HepG2 (cell line): ENCODE measurements around the gene SLC51B. TPM values are rescaled to one million over a fixed set of nuclear protein-coding genes. Genes with fewer than 3 reads are reported as not detected.

Experiments used
- HDAC1 ChIP-seq: sonication (generic); formaldehyde crosslinking; IDR thresholded peaks from 2 replicates; pipeline ENCODE4 v1.5.1; 2020; ENCODE audit warnings: mild to moderate bottlenecking, missing genetic modification reagents
- HNF4G ChIP-seq, 2 experiments: sonication (generic) in 1 of 2; formaldehyde crosslinking in 1 of 2; IDR thresholded peaks; 2 replicates each; pipeline versions ENCODE4 v1.4.0 to v1.6.1; 2011 to 2020; ENCODE audit warnings: borderline replicate concordance in 2 of 2, low read depth in 2 of 2, mild to moderate bottlenecking in 2 of 2, low read length in 1 of 2, missing genetic modification reagents in 1 of 2, moderate library complexity in 1 of 2
- MXI1 ChIP-seq: IDR thresholded peaks from 3 replicates; pipeline ENCODE4 v1.6.1; 2012; ENCODE audit warnings: low read depth, low read length, inconsistent platforms, borderline replicate concordance
- TAF1 ChIP-seq: sonication (generic); formaldehyde crosslinking; IDR thresholded peaks from 2 replicates; pipeline ENCODE4 v1.4.0; 2020; ENCODE audit warnings: missing genetic modification reagents
- ZFX ChIP-seq: sonication (generic); formaldehyde crosslinking; IDR thresholded peaks from 2 replicates; pipeline ENCODE4 v1.4.0; 2020; ENCODE audit warnings: mild to moderate bottlenecking, low read depth, missing genetic modification reagents, moderate library complexity
- ZNF138 ChIP-seq: sonication (generic); formaldehyde crosslinking; IDR thresholded peaks from 2 replicates; pipeline ENCODE4 v1.5.0; 2020; ENCODE audit warnings: mild to moderate bottlenecking, low read depth, missing genetic modification reagents
- ZNF263 ChIP-seq: sonication (generic); formaldehyde crosslinking; IDR thresholded peaks from 2 replicates; pipeline ENCODE4 v1.4.0; 2020; ENCODE audit warnings: missing genetic modification reagents
- ZNF546 ChIP-seq: sonication (generic); formaldehyde crosslinking; conservative IDR thresholded peaks from 2 replicates; pipeline ENCODE4 v1.8.1; 2023; ENCODE audit warnings: mild to moderate bottlenecking, missing genetic modification reagents
- ZNF75D ChIP-seq: sonication (generic); formaldehyde crosslinking; IDR thresholded peaks from 2 replicates; pipeline ENCODE4 v1.8.1; 2023; ENCODE audit warnings: missing genetic modification reagents, mild to moderate bottlenecking, borderline replicate concordance
- ZNF766 ChIP-seq: sonication (generic); formaldehyde crosslinking; IDR thresholded peaks from 2 replicates; pipeline ENCODE4 v1.5.0; 2020; ENCODE audit warnings: missing genetic modification reagents, borderline replicate concordance
- ZSCAN12 ChIP-seq: sonication (generic); formaldehyde crosslinking; IDR thresholded peaks from 2 replicates; pipeline ENCODE4 v1.9.0; 2021; ENCODE audit warnings: mild to moderate bottlenecking, missing genetic modification reagents
- ZSCAN21 ChIP-seq: sonication (generic); formaldehyde crosslinking; IDR thresholded peaks from 2 replicates; pipeline ENCODE4 v1.8.0; 2022; ENCODE audit warnings: mild to moderate bottlenecking, missing genetic modification reagents, moderate library complexity, borderline replicate concordance
- ZSCAN29 ChIP-seq: sonication (generic); formaldehyde crosslinking; conservative IDR thresholded peaks from 2 replicates; pipeline ENCODE4 v1.4.0; 2020; ENCODE audit warnings: mild to moderate bottlenecking, missing genetic modification reagents
- polyA plus RNA-seq, 8 experiments: library from polyadenylated mRNA; depleted of rRNA in 3 of 8; stranded (reverse) in 7 of 8; unstranded in 1 of 8; fragments of >200 nt; fragmentation: Illumina TruSeq in 4 of 8; extraction: Trizol in 4 of 8; gene quantifications; 2 replicates each; pipeline versions ENCODE4 v1.2.1 to v1.2.3, GENCODE V29; 2011 to 2016; ENCODE audit warnings: low read depth in 4 of 8, missing spikeins in 1 of 8, mixed read lengths in 1 of 8; ENCODE audit not compliant: insufficient read depth in 1 of 8
- total RNA-seq, 5 experiments: library from RNA; depleted of rRNA; stranded (reverse); fragments of >200 nt; fragmentation: Illumina TruSeq; extraction: Trizol; gene quantifications; 2 replicates each; pipeline ENCODE4 v1.2.3, GENCODE V29; 2016; ENCODE audit warnings: low read depth in 1 of 5
- TF ChIP-seq, protein P1 (sequence below): sonication (generic); formaldehyde crosslinking; IDR thresholded peaks from 2 replicates; pipeline ENCODE4 v1.8.1; 2022; ENCODE audit warnings: low read depth, mild to moderate bottlenecking, missing genetic modification reagents
- TF ChIP-seq, protein P2 (sequence below): sonication (generic); formaldehyde crosslinking; IDR thresholded peaks from 2 replicates; pipeline ENCODE4 v1.4.0; 2020; ENCODE audit warnings: missing genetic modification reagents; ENCODE audit errors: not compliant biosample characterization
- TF ChIP-seq, protein P3 (sequence below), 2 experiments: sonication (generic) in 1 of 2; formaldehyde crosslinking in 1 of 2; IDR thresholded peaks; 2 replicates each; pipeline versions ENCODE4 v1.4.0 to v1.6.1; 2018 to 2020; ENCODE audit warnings: missing genetic modification reagents in 2 of 2, borderline replicate concordance in 1 of 2, low read depth in 1 of 2, mild to moderate bottlenecking in 1 of 2, missing biosample characterization in 1 of 2
- TF ChIP-seq, protein P4 (sequence below): sonication (generic); formaldehyde crosslinking; IDR thresholded peaks from 2 replicates; pipeline ENCODE4 v1.8.0; 2022; ENCODE audit warnings: missing genetic modification reagents, mild to moderate bottlenecking, moderate library complexity, borderline replicate concordance

The SLC51B gene
- total and polyA plus RNA-seq, 2 of the 13 experiments (the other 11 are each of a cell fraction or from before 2014, with no cell fraction given): 14.9 to 17.1 TPM

DNA sequence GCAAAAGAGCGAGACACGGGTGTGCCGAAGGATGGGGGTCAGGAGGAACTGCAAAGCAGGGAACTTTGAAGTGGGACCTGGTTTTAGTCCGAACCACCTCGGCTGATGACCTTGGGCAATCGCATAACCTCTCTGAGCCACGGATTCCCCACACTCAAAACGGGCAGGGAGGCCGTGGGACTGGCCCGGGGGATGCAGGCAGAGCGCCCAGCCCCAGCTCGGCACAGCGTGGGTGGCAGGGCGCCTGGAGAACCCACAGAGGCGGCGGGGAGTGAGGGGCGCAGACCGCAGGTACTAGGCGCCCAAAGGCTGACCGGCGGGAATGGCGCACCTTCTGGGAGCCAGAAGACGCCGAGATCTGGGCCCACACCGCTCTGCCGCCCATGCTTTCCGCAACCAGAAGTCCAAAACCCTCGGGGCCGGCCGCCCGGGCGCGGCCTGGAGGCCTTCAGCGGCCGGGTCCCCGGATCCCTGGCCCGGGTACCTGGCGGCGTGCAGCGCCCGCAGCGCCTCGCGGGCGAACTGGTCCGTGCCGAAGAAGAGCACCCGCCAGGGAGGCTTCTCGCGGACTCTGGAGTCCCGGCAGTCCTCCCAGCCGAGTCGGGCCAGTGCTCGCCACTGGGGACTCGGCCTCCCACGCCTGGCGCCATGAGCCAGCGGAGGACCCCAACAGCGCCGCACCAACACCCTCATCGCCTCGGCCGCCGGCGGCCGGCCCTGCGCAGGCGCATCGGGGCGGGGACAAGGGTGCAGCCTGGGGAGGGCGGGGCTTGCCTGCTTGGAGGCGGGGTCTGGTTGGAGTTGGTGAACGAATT is 16.1 kb upstream of the SLC51B start, which contains the start of gene MTFMT (continued):
- TF ChIP-seq ZNF138 (0 out of 2 replicates have a peak, but pooled peaks have one; percentile 28), ZNF546 (CRISPR knock-in tag) (0 out of 2 replicates have a peak, but pooled peaks have one; percentile 36), ZFX (CRISPR knock-in tag) (peak; percentile 95), ZNF766 (CRISPR knock-in tag) (peak; percentile 60; the same call in 1 of the 2 replicates), ZSCAN12 (CRISPR knock-in tag) (0 out of 2 replicates have a peak, but pooled peaks have one; percentile 47), ZSCAN29 (0 out of 2 replicates have a peak, but pooled peaks have one; percentile 67), ZSCAN21 (peak; percentile 69; the same call in 1 of the 2 replicates), MXI1 (peak; percentile 32; the same call in 1 of the 3 replicates), ZNF75D (CRISPR knock-in tag) (no peak), TAF1 (CRISPR knock-in tag) (peak; percentile 84), HDAC1 (peak; percentile 66), HNF4G (IDR thresholded peaks at IDR 0.05; ENCODE audit: borderline replicate concordance, low read depth, low read length) (no peak), HNF4G (CRISPR knock-in tag; IDR thresholded peaks at IDR 0.05; ENCODE audit: borderline replicate concordance, low read depth) (0 out of 2 replicates have a peak, but pooled peaks have one; percentile 57), ZNF263 (peak; percentile 97)
- TF ChIP-seq, protein P1, sequence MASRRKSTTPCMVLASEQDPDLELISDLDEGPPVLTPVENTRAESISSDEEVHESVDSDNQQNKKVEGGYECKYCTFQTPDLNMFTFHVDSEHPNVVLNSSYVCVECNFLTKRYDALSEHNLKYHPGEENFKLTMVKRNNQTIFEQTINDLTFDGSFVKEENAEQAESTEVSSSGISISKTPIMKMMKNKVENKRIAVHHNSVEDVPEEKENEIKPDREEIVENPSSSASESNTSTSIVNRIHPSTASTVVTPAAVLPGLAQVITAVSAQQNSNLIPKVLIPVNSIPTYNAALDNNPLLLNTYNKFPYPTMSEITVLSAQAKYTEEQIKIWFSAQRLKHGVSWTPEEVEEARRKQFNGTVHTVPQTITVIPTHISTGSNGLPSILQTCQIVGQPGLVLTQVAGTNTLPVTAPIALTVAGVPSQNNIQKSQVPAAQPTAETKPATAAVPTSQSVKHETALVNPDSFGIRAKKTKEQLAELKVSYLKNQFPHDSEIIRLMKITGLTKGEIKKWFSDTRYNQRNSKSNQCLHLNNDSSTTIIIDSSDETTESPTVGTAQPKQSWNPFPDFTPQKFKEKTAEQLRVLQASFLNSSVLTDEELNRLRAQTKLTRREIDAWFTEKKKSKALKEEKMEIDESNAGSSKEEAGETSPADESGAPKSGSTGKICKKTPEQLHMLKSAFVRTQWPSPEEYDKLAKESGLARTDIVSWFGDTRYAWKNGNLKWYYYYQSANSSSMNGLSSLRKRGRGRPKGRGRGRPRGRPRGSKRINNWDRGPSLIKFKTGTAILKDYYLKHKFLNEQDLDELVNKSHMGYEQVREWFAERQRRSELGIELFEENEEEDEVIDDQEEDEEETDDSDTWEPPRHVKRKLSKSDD: 0 out of 2 replicates have a peak, but pooled peaks have one; percentile 36
- TF ChIP-seq, protein P2, sequence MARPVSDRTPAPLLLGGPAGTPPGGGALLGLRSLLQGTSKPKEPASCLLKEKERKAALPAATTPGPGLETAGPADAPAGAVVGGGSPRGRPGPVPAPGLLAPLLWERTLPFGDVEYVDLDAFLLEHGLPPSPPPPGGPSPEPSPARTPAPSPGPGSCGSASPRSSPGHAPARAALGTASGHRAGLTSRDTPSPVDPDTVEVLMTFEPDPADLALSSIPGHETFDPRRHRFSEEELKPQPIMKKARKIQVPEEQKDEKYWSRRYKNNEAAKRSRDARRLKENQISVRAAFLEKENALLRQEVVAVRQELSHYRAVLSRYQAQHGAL (CRISPR knock-in tag): no peak
- TF ChIP-seq, protein P3, sequence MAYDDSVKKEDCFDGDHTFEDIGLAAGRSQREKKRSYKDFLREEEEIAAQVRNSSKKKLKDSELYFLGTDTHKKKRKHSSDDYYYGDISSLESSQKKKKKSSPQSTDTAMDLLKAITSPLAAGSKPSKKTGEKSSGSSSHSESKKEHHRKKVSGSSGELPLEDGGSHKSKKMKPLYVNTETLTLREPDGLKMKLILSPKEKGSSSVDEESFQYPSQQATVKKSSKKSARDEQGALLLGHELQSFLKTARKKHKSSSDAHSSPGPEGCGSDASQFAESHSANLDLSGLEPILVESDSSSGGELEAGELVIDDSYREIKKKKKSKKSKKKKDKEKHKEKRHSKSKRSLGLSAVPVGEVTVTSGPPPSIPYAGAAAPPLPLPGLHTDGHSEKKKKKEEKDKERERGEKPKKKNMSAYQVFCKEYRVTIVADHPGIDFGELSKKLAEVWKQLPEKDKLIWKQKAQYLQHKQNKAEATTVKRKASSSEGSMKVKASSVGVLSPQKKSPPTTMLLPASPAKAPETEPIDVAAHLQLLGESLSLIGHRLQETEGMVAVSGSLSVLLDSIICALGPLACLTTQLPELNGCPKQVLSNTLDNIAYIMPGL (CRISPR knock-in tag; IDR thresholded peaks at IDR 0.05; ENCODE audit: borderline replicate concordance in 1 of 2, low read depth in 1 of 2): peak; percentile 80 to 91; a peak in 3 of 4 replicates
- TF ChIP-seq, protein P4, sequence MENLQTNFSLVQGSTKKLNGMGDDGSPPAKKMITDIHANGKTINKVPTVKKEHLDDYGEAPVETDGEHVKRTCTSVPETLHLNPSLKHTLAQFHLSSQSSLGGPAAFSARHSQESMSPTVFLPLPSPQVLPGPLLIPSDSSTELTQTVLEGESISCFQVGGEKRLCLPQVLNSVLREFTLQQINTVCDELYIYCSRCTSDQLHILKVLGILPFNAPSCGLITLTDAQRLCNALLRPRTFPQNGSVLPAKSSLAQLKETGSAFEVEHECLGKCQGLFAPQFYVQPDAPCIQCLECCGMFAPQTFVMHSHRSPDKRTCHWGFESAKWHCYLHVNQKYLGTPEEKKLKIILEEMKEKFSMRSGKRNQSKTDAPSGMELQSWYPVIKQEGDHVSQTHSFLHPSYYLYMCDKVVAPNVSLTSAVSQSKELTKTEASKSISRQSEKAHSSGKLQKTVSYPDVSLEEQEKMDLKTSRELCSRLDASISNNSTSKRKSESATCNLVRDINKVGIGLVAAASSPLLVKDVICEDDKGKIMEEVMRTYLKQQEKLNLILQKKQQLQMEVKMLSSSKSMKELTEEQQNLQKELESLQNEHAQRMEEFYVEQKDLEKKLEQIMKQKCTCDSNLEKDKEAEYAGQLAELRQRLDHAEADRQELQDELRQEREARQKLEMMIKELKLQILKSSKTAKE (CRISPR knock-in tag): no peak
